MM.1S (cell line): Measurements from ENCODE around the gene MLPH.

Experiments
- DNase-seq: peaks from one replicate; pipeline ENCODE4 v3.0.0-alpha.2; 2015
- H2AFZ ChIP-seq: fragments of 300-600 bp; sonication (generic); 2 replicates; pipeline ENCODE4 v1.6.0; 2016; ENCODE audit warnings: antibody characterized with exemption, low read length
- H3F3A ChIP-seq: fragments of 300-600 bp; sonication (generic); 2 replicates; pipeline ENCODE4 v1.6.1; 2016; ENCODE audit warnings: mild to moderate bottlenecking, antibody characterized with exemption, low read length, moderate library complexity, mixed read lengths; ENCODE audit not compliant: insufficient read depth
- H3K27ac ChIP-seq: fragments of 300-600 bp; sonication (generic); 2 replicates; pipeline ENCODE4 v1.5.1; 2016; ENCODE audit warnings: mild to moderate bottlenecking, low read length
- H3K27me3 ChIP-seq: fragments of 300-600 bp; sonication (generic); replicated peaks from 2 replicates; pipeline ENCODE4 v1.6.0; 2016; ENCODE audit warnings: low read length; ENCODE audit not compliant: insufficient read depth
- H3K36me3 ChIP-seq: fragments of 300-600 bp; sonication (generic); replicated peaks from 2 replicates; pipeline ENCODE4 v1.6.1; 2016; ENCODE audit warnings: mild to moderate bottlenecking, low read length, mixed read lengths; ENCODE audit not compliant: insufficient read depth
- H3K4me1 ChIP-seq: fragments of 300-600 bp; sonication (generic); 2 replicates; pipeline ENCODE4 v1.6.1; 2016; ENCODE audit warnings: low read length, mixed read lengths
- H3K4me2 ChIP-seq: fragments of 300-600 bp; sonication (generic); 2 replicates; pipeline ENCODE4 v1.6.0; 2016; ENCODE audit warnings: low read depth, low read length
- H3K4me3 ChIP-seq: fragments of 300-600 bp; sonication (generic); 2 replicates; pipeline ENCODE4 v1.5.1; 2016; ENCODE audit warnings: low read length, mixed read lengths
- H3K79me2 ChIP-seq: fragments of 300-600 bp; sonication (generic); 2 replicates; pipeline ENCODE4 v1.6.1; 2016; ENCODE audit warnings: mixed run types, low read length, mixed read lengths
- H3K9ac ChIP-seq: fragments of 300-600 bp; sonication (generic); 2 replicates; pipeline ENCODE4 v1.6.1; 2016; ENCODE audit warnings: low read length, mixed read lengths
- H3K9me2 ChIP-seq: fragments of 300-600 bp; sonication (generic); replicated peaks from 2 replicates; pipeline ENCODE4 v1.6.1; 2016; ENCODE audit warnings: mild to moderate bottlenecking, low read length, mixed read lengths; ENCODE audit not compliant: insufficient read depth
- H3K9me3 ChIP-seq: fragments of 300-600 bp; sonication (generic); replicated peaks from 2 replicates; pipeline ENCODE4 v1.6.1; 2016; ENCODE audit warnings: mild to moderate bottlenecking, low read length, mixed read lengths; ENCODE audit not compliant: insufficient read depth
- H4K20me1 ChIP-seq: fragments of 300-600 bp; sonication (generic); 2 replicates; pipeline ENCODE4 v1.6.1; 2016; ENCODE audit warnings: mild to moderate bottlenecking, low read length, moderate library complexity, mixed read lengths; ENCODE audit not compliant: insufficient read depth
- CTCF ChIP-seq: fragments of 300-600 bp; sonication (generic); IDR thresholded peaks from 2 replicates; pipeline ENCODE4 v1.5.1; 2016; ENCODE audit warnings: antibody characterized with exemption, low read length, mixed read lengths
- EZH2 ChIP-seq: fragments of 300-600 bp; sonication (generic); optimal IDR thresholded peaks from 2 replicates; pipeline ENCODE3; 2017; ENCODE audit warnings: low read depth, mild to moderate bottlenecking, antibody characterized with exemption, low read length, mixed read lengths
- EZH2phosphoT487 ChIP-seq: fragments of 300-600 bp; sonication (generic); IDR thresholded peaks from 2 replicates; pipeline ENCODE4 v1.6.1; 2018; ENCODE audit warnings: antibody characterized with exemption, low read length

The MLPH gene

GRCh38 chr2:237445611-237446337 lies 41.3 kb upstream of the MLPH start:
- H3K4me1 ChIP-seq: no peaks in the 10 kb centered on the region
- TF ChIP-seq CTCF: no peak
- TF ChIP-seq EZH2phosphoT487: no peak
- TF ChIP-seq EZH2: no peak
- peaks cover 5% of the 10 kb centered on the region; the same call in 1 of the 2 replicates for H3K27me3 ChIP-seq
- no peak overlapping the region for H2AFZ ChIP-seq
- H3F3A ChIP-seq: no peaks in the 10 kb centered on the region
- DNase-seq: no peak
- H3K9ac ChIP-seq: no peak overlapping the region
- H3K36me3 ChIP-seq: no peaks in the 10 kb centered on the region
- H3K27ac ChIP-seq: no peak overlapping the region
- H3K9me3 ChIP-seq: no peaks in the 10 kb centered on the region
- H3K79me2 ChIP-seq: no peaks in the 10 kb centered on the region
- no peak overlapping the region for H3K4me3 ChIP-seq
- H3K4me2 ChIP-seq: no peak overlapping the region
- H3K9me2 ChIP-seq: no peaks in the 10 kb centered on the region
- no peaks in the 10 kb centered on the region for H4K20me1 ChIP-seq

GRCh38 chr2:237446338-237446665 lies 40.7 kb upstream of the MLPH start:
- H3F3A ChIP-seq: no peaks in the 10 kb centered on the region
- no peak overlapping the region for H3K4me2 ChIP-seq
- H4K20me1 ChIP-seq: no peaks in the 10 kb centered on the region
- H3K9me3 ChIP-seq: no peaks in the 10 kb centered on the region
- no peaks in the 10 kb centered on the region for H3K4me1 ChIP-seq
- peaks cover 11% of the 10 kb centered on the region for H3K27me3 ChIP-seq
- no peak for DNase-seq
- no peaks in the 10 kb centered on the region for H3K36me3 ChIP-seq
- H3K4me3 ChIP-seq: no peak overlapping the region
- no peak overlapping the region for H3K27ac ChIP-seq
- no peaks in the 10 kb centered on the region for H3K79me2 ChIP-seq
- H2AFZ ChIP-seq: no peak overlapping the region
- TF ChIP-seq EZH2phosphoT487 (no peak), CTCF (no peak), EZH2 (no peak)
- H3K9ac ChIP-seq: no peak overlapping the region
- no peaks in the 10 kb centered on the region for H3K9me2 ChIP-seq

GRCh38 chr2:237447496-237447895 lies 39.6 kb upstream of the MLPH start:
- TF ChIP-seq CTCF (no peak), EZH2 (no peak), EZH2phosphoT487 (no peak)
- Histone ChIP-seq H4K20me1 (no peaks in the 10 kb centered on the region), H3K9ac (no peak overlapping the region), H3K27ac (no peak overlapping the region), H3K4me1 (no peaks in the 10 kb centered on the region), H3K27me3 (peaks cover 14% of the 10 kb centered on the region), H3F3A (no peaks in the 10 kb centered on the region), H3K9me2 (no peaks in the 10 kb centered on the region), H3K9me3 (no peaks in the 10 kb centered on the region), H3K36me3 (no peaks in the 10 kb centered on the region), H3K4me2 (no peak overlapping the region), H2AFZ (no peak overlapping the region), H3K4me3 (no peak overlapping the region), H3K79me2 (no peaks in the 10 kb centered on the region)
- no peak for DNase-seq
